K562 (cell line): ENCODE results near the gene TAF5L. TPM values are rescaled to one million over a fixed set of nuclear protein-coding genes. Genes with fewer than 3 reads are reported as not detected.

Source experiments
- SMC3 ChIP-seq: conservative IDR thresholded peaks from 2 replicates; pipeline ENCODE4 v1.6.1; 2011; ENCODE audit warnings: low read depth, low read length, improper control_type of control experiment; ENCODE audit not compliant: insufficient read depth
- polyA plus RNA-seq, 8 experiments: library from polyadenylated mRNA; depleted of rRNA in 4 of 8; stranded (reverse) in 5 of 8; unstranded in 3 of 8; fragments of >200 nt; fragmentation: Nextera tagmentation in 2 of 8; fragmentation: Illumina TruSeq in 1 of 8; extraction: Ambion mirVana in 2 of 8; extraction: Trizol in 1 of 8; gene quantifications; 2 replicates each; pipeline versions ENCODE4 v1.2.1 to v1.2.3, GENCODE V29; 2011 to 2014; ENCODE audit warnings: inconsistent platforms in 1 of 8, missing spikeins in 1 of 8
- total RNA-seq, 7 experiments: library from RNA; depleted of rRNA in 6 of 7; stranded (reverse); fragments of >200 nt in 6 of 7; fragmentation: Illumina TruSeq in 2 of 7; extraction: Trizol in 2 of 7; gene quantifications; 2 replicates each; pipeline versions ENCODE4 v1.2.1 to v1.2.3, GENCODE V29; 2011 to 2021; ENCODE audit warnings: low replicate concordance in 1 of 7
- TF ChIP-seq, protein P1 (sequence below): fragments of 200-600 bp; sonication (generic); IDR thresholded peaks from one replicate; pipeline ENCODE4 v1.6.1; 2012; ENCODE audit warnings: mild to moderate bottlenecking, low read depth, low read length, inconsistent platforms
- TF ChIP-seq, protein P2 (sequence below), 2 experiments: IDR thresholded peaks; 2 replicates each; pipeline ENCODE4 v1.6.1; 2012; ENCODE audit warnings: improper control_type of control experiment in 2 of 2, low read depth in 2 of 2, low read length in 2 of 2, borderline replicate concordance in 1 of 2

The TAF5L gene
- total and polyA plus RNA-seq, 9 of the 15 experiments (the other 6 are each of a cell fraction or from before 2014, with no cell fraction given) = 2.2 to 34.2 (median 23.3) TPM

DNA sequence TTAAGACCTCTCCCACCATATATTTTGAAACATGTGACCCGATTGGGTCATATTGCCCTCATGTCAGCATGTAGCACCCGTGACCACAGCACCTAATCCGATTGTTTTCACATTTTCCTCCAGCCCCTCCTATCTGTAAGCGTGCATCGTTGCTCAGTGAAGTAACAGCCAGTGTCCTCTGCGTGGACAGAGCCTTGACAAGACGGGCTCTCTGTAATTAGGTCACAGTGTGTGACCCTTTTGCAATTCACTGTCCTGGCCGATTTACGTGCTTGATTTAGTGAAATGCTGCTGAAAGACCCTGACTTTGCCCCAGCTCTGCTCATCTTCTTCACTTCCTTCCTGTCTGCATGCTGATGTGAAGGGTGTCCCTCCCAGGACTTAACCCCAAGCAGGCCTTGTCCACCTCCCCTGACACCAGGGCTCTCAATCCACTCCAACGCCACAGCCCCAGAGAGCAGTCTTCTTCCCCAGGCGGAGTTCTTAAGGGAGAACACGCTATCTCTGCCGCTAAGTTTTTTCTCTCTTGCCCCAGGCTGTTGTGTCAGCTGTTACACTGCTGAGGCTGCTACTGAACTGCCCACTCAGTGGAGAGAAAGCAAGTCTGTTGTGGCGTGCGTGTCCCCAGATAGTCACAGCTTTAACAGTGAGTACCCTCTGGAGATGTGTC lies 19.5 kb upstream of the TAF5L start (continued):
- TF ChIP-seq, protein P1, sequence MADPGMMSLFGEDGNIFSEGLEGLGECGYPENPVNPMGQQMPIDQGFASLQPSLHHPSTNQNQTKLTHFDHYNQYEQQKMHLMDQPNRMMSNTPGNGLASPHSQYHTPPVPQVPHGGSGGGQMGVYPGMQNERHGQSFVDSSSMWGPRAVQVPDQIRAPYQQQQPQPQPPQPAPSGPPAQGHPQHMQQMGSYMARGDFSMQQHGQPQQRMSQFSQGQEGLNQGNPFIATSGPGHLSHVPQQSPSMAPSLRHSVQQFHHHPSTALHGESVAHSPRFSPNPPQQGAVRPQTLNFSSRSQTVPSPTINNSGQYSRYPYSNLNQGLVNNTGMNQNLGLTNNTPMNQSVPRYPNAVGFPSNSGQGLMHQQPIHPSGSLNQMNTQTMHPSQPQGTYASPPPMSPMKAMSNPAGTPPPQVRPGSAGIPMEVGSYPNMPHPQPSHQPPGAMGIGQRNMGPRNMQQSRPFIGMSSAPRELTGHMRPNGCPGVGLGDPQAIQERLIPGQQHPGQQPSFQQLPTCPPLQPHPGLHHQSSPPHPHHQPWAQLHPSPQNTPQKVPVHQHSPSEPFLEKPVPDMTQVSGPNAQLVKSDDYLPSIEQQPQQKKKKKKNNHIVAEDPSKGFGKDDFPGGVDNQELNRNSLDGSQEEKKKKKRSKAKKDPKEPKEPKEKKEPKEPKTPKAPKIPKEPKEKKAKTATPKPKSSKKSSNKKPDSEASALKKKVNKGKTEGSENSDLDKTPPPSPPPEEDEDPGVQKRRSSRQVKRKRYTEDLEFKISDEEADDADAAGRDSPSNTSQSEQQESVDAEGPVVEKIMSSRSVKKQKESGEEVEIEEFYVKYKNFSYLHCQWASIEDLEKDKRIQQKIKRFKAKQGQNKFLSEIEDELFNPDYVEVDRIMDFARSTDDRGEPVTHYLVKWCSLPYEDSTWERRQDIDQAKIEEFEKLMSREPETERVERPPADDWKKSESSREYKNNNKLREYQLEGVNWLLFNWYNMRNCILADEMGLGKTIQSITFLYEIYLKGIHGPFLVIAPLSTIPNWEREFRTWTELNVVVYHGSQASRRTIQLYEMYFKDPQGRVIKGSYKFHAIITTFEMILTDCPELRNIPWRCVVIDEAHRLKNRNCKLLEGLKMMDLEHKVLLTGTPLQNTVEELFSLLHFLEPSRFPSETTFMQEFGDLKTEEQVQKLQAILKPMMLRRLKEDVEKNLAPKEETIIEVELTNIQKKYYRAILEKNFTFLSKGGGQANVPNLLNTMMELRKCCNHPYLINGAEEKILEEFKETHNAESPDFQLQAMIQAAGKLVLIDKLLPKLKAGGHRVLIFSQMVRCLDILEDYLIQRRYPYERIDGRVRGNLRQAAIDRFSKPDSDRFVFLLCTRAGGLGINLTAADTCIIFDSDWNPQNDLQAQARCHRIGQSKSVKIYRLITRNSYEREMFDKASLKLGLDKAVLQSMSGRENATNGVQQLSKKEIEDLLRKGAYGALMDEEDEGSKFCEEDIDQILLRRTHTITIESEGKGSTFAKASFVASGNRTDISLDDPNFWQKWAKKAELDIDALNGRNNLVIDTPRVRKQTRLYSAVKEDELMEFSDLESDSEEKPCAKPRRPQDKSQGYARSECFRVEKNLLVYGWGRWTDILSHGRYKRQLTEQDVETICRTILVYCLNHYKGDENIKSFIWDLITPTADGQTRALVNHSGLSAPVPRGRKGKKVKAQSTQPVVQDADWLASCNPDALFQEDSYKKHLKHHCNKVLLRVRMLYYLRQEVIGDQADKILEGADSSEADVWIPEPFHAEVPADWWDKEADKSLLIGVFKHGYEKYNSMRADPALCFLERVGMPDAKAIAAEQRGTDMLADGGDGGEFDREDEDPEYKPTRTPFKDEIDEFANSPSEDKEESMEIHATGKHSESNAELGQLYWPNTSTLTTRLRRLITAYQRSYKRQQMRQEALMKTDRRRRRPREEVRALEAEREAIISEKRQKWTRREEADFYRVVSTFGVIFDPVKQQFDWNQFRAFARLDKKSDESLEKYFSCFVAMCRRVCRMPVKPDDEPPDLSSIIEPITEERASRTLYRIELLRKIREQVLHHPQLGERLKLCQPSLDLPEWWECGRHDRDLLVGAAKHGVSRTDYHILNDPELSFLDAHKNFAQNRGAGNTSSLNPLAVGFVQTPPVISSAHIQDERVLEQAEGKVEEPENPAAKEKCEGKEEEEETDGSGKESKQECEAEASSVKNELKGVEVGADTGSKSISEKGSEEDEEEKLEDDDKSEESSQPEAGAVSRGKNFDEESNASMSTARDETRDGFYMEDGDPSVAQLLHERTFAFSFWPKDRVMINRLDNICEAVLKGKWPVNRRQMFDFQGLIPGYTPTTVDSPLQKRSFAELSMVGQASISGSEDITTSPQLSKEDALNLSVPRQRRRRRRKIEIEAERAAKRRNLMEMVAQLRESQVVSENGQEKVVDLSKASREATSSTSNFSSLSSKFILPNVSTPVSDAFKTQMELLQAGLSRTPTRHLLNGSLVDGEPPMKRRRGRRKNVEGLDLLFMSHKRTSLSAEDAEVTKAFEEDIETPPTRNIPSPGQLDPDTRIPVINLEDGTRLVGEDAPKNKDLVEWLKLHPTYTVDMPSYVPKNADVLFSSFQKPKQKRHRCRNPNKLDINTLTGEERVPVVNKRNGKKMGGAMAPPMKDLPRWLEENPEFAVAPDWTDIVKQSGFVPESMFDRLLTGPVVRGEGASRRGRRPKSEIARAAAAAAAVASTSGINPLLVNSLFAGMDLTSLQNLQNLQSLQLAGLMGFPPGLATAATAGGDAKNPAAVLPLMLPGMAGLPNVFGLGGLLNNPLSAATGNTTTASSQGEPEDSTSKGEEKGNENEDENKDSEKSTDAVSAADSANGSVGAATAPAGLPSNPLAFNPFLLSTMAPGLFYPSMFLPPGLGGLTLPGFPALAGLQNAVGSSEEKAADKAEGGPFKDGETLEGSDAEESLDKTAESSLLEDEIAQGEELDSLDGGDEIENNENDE = no peak
- no peak for TF ChIP-seq SMC3
- TF ChIP-seq, protein P2, sequence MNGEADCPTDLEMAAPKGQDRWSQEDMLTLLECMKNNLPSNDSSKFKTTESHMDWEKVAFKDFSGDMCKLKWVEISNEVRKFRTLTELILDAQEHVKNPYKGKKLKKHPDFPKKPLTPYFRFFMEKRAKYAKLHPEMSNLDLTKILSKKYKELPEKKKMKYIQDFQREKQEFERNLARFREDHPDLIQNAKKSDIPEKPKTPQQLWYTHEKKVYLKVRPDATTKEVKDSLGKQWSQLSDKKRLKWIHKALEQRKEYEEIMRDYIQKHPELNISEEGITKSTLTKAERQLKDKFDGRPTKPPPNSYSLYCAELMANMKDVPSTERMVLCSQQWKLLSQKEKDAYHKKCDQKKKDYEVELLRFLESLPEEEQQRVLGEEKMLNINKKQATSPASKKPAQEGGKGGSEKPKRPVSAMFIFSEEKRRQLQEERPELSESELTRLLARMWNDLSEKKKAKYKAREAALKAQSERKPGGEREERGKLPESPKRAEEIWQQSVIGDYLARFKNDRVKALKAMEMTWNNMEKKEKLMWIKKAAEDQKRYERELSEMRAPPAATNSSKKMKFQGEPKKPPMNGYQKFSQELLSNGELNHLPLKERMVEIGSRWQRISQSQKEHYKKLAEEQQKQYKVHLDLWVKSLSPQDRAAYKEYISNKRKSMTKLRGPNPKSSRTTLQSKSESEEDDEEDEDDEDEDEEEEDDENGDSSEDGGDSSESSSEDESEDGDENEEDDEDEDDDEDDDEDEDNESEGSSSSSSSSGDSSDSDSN (IDR thresholded peaks at IDR 0.05; ENCODE audit: borderline replicate concordance in 1 of 2, low read depth in 2 of 2, low read length in 2 of 2) = no peak
